HG03571 (cell line): ENCODE measurements around the gene ASB16.

ENCODE experiments used
- ATAC-seq: cut with Tn5 transposase; IDR thresholded peaks from one replicate; pipeline ENCODE4 v1.9.1; 2021; ENCODE audit not compliant: unreplicated experiment

The ASB16 gene

DNA sequence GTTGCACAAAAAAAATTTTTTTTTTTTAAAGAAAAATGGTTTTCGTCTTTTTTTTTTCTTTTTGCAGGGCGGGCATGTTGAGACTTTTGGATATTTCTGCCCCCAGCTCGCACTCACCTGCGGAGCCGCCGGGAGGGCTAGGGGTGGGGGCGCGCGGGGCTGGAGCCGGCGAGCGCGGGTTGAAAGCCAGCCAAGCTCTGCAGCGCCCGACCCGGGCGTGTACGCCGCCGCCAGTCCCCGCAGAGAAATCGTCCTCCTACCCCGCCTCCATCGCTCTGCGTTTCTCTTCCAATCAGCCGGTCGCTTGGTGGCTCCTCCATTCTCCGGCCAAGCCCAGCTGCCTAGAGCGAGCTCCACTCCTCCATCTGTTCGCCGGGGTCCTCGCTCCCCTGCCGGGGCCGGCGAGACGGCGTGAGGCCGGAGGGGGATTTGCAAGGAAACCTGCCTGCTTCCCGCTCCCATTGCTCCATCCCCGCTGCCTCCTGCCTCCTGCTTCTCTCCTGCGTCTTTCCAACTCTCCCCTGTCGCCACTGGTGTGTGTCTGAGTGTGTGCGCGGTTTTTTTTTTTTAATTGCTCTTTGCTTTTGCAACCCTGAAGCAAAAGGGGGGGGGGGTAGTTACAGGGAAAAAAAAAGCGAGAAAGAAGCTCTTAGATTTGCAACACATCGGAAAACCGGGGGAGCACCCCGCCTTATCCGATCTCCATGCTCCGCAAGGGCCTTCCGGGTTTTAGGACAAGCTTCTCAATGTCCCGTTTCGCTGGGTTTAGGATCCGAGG, 50.8 kb downstream of the ASB16 start:
- no peak for ATAC-seq

DNA sequence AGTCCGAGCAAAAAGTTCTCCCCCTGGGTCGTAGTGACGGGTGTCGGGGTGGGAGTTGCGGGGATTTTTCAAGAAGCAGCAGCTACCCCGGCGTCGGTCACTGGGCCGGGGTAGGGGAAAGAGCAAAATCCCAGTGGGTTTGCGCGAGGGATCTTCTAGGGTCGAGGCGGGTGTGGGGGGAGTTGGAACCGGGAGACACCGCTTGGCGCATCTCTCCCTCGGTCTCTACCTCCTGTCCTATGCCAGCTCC, 51.3 kb downstream of the ASB16 start:
- no peak for ATAC-seq

DNA sequence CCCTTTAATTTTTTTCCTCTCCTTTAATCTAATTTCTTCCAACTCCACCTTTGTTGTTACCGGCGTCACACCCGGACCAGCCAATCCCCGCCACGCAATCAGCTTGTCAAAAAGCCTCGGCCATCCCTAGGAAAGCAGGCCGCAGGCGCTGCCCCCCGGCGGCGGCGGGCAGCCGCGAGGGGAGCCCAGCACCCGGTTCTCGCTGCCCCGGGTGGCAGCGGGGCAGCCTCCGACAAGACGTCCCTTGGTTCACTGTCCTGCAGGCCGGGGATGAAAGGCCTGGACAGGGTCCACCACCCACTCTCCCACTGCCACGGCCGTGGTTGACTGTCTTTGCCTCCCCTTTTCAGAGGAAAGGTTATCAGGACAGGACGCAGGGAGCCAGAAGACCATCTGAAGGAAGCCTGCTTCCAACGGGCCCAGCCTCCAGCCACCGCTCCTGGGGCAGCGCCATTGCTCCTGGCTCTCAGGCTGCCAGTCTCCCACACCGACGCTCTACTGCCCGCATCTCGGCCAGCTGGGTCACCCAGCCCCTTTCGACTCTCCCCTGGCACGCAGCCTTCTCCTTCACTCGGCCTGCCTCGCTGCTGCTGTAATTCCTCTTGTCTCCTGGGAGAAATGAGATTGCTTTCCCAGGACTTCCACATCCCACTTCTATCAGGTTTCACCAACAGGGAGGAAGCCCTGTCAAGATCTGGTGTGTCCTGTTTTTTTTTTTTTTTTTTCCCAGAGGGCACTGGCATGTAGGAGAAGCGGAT, 51.8 kb downstream of the ASB16 start:
- no peak for ATAC-seq

DNA sequence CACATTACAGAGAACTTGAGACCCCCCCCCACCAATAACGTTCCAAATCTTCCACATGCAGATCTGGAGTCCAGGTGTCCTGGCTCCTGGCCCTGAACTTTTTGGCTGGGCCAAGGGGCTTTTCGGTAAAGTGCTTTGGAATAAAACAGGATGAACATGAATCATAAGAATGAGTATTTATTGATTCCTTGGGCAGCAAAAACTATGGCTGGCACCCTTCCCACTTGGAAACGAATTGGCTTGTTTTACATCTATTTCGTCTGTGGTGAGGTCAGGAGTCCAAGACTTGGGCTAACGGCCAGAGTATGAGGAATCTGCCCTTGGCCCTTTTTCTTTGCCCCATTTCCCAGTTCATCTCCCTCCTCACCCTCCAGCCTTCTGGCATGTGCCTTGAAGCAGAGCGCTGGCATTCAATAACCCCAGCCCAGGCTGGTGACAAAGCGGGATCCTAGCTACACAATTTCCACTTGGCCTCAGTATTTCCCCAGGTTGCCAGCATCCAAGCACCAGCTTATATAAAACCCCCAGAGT, 53.1 kb downstream of the ASB16 start:
- ATAC-seq: no peak
